Measurements from ENCODE around the gene RCBTB2.
"Not testable (repeated sequence)": the region's sequence is repeated elsewhere in the genome, so short reads cannot be mapped to it uniquely, and the experiment has no call there.

The RCBTB2 gene

DNA sequence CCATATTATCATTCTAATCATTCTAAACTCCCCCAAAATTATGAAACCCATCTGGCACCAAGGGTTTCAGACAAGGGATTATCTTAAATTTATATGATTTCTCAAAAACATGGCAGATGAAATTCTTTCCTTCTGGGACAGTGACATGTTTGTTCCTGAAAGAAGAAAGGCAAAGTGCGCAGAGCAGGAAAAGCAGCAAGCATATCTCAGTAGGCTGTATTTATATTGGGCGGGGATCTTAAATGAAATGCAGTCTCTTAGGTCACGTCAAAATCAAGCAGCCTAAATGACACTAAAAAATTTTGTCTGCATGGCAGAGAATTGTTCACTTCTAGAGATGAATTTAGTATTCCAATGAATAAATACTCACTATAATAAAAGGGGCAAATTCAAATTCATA is 49.3 kb downstream of the RCBTB2 start:
- H3K4me3 Mint-ChIP-seq = no peak overlapping the region
- peaks cover 27% of the 10 kb centered on the region for H3K4me1 Mint-ChIP-seq
- ATAC-seq = no peak
- H3K36me3 Mint-ChIP-seq = peaks cover 38% of the 10 kb centered on the region
- H3K27ac Mint-ChIP-seq = no peak overlapping the region
- H3K9me3 Mint-ChIP-seq = peaks cover 3% of the 10 kb centered on the region
- no peak for DNase-seq (ENCODE audit: low spot score in 2 of 2)

DNA sequence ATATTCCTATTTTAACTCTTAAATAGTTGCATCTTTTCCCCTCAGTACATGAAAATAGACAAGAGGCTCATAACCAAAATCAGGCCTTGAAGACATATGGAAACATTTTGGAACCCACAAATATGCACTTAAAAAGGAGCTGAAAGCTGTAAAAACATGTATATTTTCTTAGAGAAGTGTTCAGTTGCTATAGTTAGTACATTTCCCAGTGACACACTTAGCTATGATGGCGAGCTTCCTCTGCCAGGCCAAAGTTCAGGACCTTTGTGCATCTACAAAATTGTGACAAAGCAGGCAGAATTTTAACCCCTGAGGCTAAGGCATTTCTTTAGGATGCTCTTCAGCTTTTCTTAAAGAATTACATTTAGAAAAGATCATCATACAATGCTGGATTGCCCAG is 54.5 kb downstream of the RCBTB2 start:
- H3K36me3 Mint-ChIP-seq = peaks cover 25% of the 10 kb centered on the region
- H3K9me3 Mint-ChIP-seq = no peaks in the 10 kb centered on the region
- DNase-seq (ENCODE audit: low spot score in 2 of 2) = no peak
- no peak overlapping the region for H3K27ac Mint-ChIP-seq
- ATAC-seq = no peak
- H3K4me3 Mint-ChIP-seq = no peak overlapping the region
- H3K4me1 Mint-ChIP-seq = peaks cover 11% of the 10 kb centered on the region

GRCh38 chr13:48477191-48477855 is 55.6 kb downstream of the RCBTB2 start:
- DNase-seq (ENCODE audit: low spot score in 2 of 2) (no peak), ATAC-seq (no peak)
- peaks cover 25% of the 10 kb centered on the region for H3K36me3 Mint-ChIP-seq
- H3K9me3 Mint-ChIP-seq = no peaks in the 10 kb centered on the region
- no peak overlapping the region for H3K4me3 Mint-ChIP-seq
- peaks cover 2% of the 10 kb centered on the region for H3K4me1 Mint-ChIP-seq
- H3K27ac Mint-ChIP-seq = peak overlapping the region; percentile 69

DNA sequence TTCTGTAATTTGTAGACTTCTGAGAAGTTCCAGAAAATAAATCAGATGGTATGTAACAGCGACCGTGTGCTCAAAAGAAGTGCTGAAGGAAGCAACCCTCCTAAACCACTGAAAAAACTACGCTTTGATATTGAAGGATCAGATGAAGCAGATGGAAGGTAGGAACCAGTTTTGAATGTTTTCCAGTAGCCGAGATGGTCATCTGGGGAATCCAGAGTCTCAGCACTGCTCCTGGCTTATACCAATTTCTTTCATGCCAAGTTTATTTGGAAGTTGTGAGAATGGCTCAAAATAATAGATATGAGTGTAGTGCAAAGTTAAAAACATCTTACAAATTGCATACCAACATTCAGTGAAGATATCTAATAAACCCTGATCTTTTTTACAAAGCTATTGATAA is 56.2 kb downstream of the RCBTB2 start:
- Mint-ChIP-seq H3K4me1 (no peaks in the 10 kb centered on the region), H3K9me3 (no peaks in the 10 kb centered on the region), H3K27ac (peak overlapping the region; percentile 69), H3K36me3 (peaks cover 25% of the 10 kb centered on the region), H3K4me3 (no peak overlapping the region)
- ATAC-seq = no peak
- no peak for DNase-seq (ENCODE audit: low spot score in 2 of 2)

- Mint-ChIP-seq H3K9me3 (no peaks in the 10 kb centered on the region), H3K4me1 (no peaks in the 10 kb centered on the region), H3K36me3 (peaks cover 25% of the 10 kb centered on the region), H3K27ac (peak overlapping the region; percentile 69), H3K4me3 (no peak overlapping the region)
- no peak for ATAC-seq
- DNase-seq (ENCODE audit: low spot score in 2 of 2) = no peak
Measured at GRCh38 chr13:48476215-48476614, 56.7 kb downstream of the RCBTB2 start.

- H3K36me3 Mint-ChIP-seq = peaks cover 25% of the 10 kb centered on the region
- H3K4me3 Mint-ChIP-seq = no peak overlapping the region
Measured at GRCh38 chr13:48475230-48475629, 57.6 kb downstream of the RCBTB2 start.

DNA sequence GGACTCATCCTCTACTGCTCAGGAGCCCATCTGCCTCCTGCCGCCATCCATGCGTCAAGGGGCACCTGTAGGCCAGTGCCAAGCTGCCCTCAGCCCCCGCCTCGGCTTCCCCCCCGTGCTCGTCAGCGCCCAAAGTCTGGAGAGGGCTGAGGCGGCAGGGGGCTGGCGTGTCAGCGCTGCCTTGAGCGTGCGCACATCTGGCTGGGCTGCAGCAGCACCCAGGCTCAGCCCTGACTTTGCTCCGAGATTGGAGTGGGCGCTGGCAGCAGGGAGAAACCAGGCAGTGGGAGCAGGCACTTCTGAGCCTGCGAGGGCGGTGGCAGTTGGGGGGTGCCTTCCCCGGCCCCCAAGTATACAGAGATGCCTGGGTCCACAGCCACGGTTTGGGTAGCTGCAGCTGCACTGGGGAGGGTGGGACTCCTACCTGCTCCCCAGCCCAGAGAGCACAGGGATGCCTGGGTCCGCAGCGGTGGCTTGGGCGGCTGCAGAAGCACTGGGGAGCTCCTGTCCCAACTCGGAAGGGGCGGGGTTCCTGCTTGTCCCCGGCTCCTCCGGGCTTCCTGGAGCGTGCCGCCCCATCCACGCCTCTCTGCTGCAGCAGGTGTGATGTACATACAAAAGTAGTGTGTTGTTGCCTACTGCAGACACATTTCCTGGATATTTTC is 75.2 kb downstream of the RCBTB2 start:
- no peak overlapping the region for H3K27ac Mint-ChIP-seq
- no peaks in the 10 kb centered on the region for H3K9me3 Mint-ChIP-seq
- peaks cover 52% of the 10 kb centered on the region for H3K36me3 Mint-ChIP-seq
- H3K4me1 Mint-ChIP-seq = peaks cover 14% of the 10 kb centered on the region
- DNase-seq (ENCODE audit: low spot score in 2 of 2) (no peak), ATAC-seq (no peak)
- no peak overlapping the region for H3K4me3 Mint-ChIP-seq

More at GRCh38 chr13:48475230-48475629, 57.6 kb downstream of the RCBTB2 start:
- ATAC-seq (no peak), DNase-seq (ENCODE audit: low spot score in 2 of 2) (no peak)
- Mint-ChIP-seq H3K4me1 (no peaks in the 10 kb centered on the region), H3K27ac (peak overlapping the region; percentile 23), H3K9me3 (no peaks in the 10 kb centered on the region)

DNA sequence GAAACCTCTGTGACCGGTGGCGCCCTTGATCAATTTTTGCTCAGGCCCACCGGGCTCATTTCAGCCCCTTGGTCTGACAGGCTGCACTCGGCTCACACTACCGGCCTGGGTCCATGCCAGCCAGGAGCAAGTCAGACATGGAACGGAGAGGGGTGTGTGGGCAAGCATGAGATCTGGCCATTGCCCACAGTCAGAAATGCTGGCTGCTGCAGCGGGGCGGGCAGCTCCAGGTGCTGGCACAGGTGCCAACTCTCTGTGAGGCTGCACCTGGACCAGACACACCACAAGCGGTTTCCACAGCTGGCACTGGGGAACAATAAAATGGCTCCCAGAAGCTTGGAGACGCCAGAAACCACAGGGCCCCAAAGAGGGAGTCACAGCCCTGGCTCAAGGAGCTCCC is 76.3 kb downstream of the RCBTB2 start:
- Mint-ChIP-seq H3K36me3 (peaks cover 49% of the 10 kb centered on the region), H3K27ac (no peak overlapping the region)

GRCh38 chr13:48451196-48451595 is 81.7 kb downstream of the RCBTB2 start:
- H3K27ac Mint-ChIP-seq; DNase-seq (ENCODE audit: low spot score in 2 of 2); H3K4me3 Mint-ChIP-seq; H3K9me3 Mint-ChIP-seq; ATAC-seq: not testable (repeated sequence)
- H3K36me3 Mint-ChIP-seq = peaks cover 18% of the 10 kb centered on the region
- H3K4me1 Mint-ChIP-seq = peaks cover 29% of the 10 kb centered on the region

More for the DNA sequence above, 76.3 kb downstream of the RCBTB2 start:
- Mint-ChIP-seq H3K9me3 (no peaks in the 10 kb centered on the region), H3K4me1 (peaks cover 14% of the 10 kb centered on the region), H3K4me3 (no peak overlapping the region)
- DNase-seq (ENCODE audit: low spot score in 2 of 2) (no peak), ATAC-seq (no peak)

- ATAC-seq (no peak), DNase-seq (ENCODE audit: low spot score in 2 of 2) (no peak)
- no peak overlapping the region for H3K27ac Mint-ChIP-seq
- H3K9me3 Mint-ChIP-seq = peaks cover 7% of the 10 kb centered on the region
- H3K4me3 Mint-ChIP-seq = no peak overlapping the region
- H3K36me3 Mint-ChIP-seq = peaks cover 15% of the 10 kb centered on the region
- H3K4me1 Mint-ChIP-seq = peaks cover 26% of the 10 kb centered on the region
Measured at GRCh38 chr13:48449656-48450055, 83.2 kb downstream of the RCBTB2 start.

- peaks cover 26% of the 10 kb centered on the region for H3K4me1 Mint-ChIP-seq
- peaks cover 7% of the 10 kb centered on the region for H3K9me3 Mint-ChIP-seq
- peaks cover 15% of the 10 kb centered on the region for H3K36me3 Mint-ChIP-seq
- no peak overlapping the region for H3K4me3 Mint-ChIP-seq
- no peak overlapping the region for H3K27ac Mint-ChIP-seq
- DNase-seq (ENCODE audit: low spot score in 2 of 2) = no peak
- ATAC-seq = no peak
Measured at GRCh38 chr13:48448959-48449614, 83.8 kb downstream of the RCBTB2 start.

- Mint-ChIP-seq H3K4me1 (peaks cover 27% of the 10 kb centered on the region), H3K27ac (no peak overlapping the region), H3K9me3 (peaks cover 7% of the 10 kb centered on the region), H3K36me3 (peaks cover 15% of the 10 kb centered on the region), H3K4me3 (no peak overlapping the region)
- DNase-seq (ENCODE audit: low spot score in 2 of 2) (no peak), ATAC-seq (peak; percentile 53)
Measured at GRCh38 chr13:48448285-48448958, 84.5 kb downstream of the RCBTB2 start.

DNA sequence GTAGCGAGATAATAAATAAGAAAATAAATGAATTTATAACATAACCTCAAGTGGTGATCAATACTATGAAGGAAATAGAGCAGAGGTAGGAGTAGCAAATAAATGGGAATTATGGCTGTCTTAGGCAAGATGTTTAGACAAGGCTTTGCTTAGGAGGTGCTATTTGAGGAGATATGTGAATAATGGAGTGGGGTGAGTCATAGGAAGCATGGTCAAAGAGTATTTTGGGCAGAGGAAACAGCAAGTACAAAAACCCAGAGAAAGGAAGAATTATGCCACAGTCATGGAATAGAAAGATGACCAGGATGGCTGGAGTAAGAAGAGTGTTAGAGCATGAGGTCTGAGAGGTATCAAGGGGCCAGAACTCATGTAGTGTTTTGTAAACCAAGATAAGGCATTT is 86.4 kb downstream of the RCBTB2 start:
- peak; percentile 58 for ATAC-seq
- Mint-ChIP-seq H3K9me3 (peaks cover 7% of the 10 kb centered on the region), H3K27ac (no peak overlapping the region), H3K36me3 (no peaks in the 10 kb centered on the region), H3K4me3 (no peak overlapping the region), H3K4me1 (peaks cover 22% of the 10 kb centered on the region)
- no peak for DNase-seq (ENCODE audit: low spot score in 2 of 2)

- Mint-ChIP-seq H3K36me3 (no peaks in the 10 kb centered on the region), H3K27ac (peak overlapping the region; percentile 63), H3K4me3 (no peak overlapping the region), H3K4me1 (peaks cover 14% of the 10 kb centered on the region), H3K9me3 (no peaks in the 10 kb centered on the region)
- ATAC-seq (peak; percentile 50), DNase-seq (ENCODE audit: low spot score in 2 of 2) (no peak)
Measured at GRCh38 chr13:48443442-48444208, 89.3 kb downstream of the RCBTB2 start.

All from stimulated activated effector memory CD8-positive, alpha-beta T cell treated with anti-CD3 and anti-CD28 coated beads, Interleukin-12 subunit alpha, Interleukin-12 subunit beta, amount 100 ng/mL, for 72 hours (primary cell).